T-helper 2 cell treated with Interferon-gamma antibody and Interleukin-4, amounts not matched to agents 100 ng/mL and 5 ng/mL, for 36 hours (primary cell): ENCODE results near the gene HYAL3. TPM values are rescaled to one million over a fixed set of nuclear protein-coding genes. Genes with fewer than 3 reads are reported as not detected.
"Not testable (repeated sequence)": the region's sequence is repeated elsewhere in the genome, so short reads cannot be mapped to it uniquely, and the experiment has no call there.

Experiments
- intact Hi-C: fragments of 100-400 bp; cut with micrococcal nuclease; formaldehyde crosslinking; loops from one replicate; pipeline ENCODE4 v1.15.1; 2023
- total RNA-seq: library from RNA; stranded (reverse); gene quantifications from 2 replicates; pipeline ENCODE4 v1.2.3, GENCODE V29; 2022

The HYAL3 gene
- total RNA-seq, 1 donor from 2014 or later: 13.6 TPM

DNA sequence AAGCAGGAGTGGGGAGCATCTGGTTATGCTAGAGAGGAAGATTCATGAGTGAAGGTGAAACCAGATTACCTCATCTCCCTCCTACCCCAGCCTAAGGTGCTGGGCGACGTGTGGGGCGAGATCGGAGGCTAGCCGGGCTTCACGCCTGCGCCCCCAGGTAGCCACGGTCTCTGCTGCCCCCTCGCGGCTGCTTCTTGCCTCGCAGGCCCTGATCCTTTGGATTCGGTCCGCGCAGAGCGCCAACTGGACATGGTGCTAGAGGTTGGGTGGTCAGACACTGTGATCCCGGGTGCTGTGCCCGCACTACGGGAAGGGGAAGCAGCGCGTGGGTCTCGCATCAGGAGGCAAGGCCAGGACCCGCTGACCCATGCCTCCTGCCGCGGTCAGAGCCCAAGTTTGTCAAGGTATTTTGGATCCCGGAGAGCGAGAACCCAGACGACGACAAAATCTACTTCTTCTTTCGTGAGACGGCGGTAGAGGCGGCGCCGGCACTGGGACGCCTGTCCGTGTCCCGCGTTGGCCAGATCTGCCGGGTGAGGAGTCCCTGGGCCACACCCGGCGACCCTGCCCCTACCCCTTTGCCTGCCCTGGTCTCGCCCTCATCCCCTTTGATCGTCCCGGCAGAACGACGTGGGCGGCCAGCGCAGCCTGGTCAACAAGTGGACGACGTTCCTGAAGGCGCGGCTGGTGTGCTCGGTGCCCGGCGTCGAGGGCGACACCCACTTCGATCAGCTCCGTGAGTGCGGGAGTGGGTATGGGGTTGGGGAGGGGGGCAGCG is 26.1 kb downstream of the HYAL3 start:
- intact Hi-C loops: loop anchor here (1.0 kb wide), 5 partner anchors 13 to 152 kb away; no protein-coding TSS in a partner anchor

GRCh38 chr3:50272538-50272910 is 26.7 kb downstream of the HYAL3 start:
- intact Hi-C loops: not testable (repeated sequence)

DNA sequence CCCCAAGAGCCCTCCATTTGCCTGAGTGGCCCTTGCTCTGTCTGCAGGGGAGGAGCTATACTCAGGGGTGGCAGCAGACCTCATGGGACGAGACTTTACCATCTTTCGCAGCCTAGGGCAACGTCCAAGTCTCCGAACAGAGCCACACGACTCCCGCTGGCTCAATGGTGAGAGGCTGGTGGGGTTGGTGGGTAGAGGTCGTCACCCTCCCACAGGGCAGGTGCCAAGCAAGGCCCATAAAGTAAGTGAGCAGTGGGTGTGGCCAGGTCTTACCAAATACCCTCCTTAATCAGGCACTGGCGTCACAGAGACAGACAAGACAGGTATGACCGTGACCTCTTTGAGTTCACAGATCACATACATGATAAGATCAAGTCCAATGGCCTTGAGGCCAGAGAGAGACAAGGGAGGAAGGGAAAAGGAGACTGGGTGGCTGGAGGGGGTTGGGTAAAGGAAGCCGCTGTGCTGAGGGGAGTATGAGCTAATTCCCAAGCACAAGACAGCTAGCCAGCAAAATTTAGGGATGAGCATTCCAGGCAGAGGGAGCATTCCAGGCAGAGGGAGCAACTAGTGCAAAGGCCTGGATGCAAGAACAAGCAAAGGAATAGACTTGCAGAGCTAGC is 27.8 kb downstream of the HYAL3 start:
- intact Hi-C loops: no loop called here

- intact Hi-C loops: no loop called here
Observed at GRCh38 chr3:50270422-50271224, 28.6 kb downstream of the HYAL3 start.

DNA sequence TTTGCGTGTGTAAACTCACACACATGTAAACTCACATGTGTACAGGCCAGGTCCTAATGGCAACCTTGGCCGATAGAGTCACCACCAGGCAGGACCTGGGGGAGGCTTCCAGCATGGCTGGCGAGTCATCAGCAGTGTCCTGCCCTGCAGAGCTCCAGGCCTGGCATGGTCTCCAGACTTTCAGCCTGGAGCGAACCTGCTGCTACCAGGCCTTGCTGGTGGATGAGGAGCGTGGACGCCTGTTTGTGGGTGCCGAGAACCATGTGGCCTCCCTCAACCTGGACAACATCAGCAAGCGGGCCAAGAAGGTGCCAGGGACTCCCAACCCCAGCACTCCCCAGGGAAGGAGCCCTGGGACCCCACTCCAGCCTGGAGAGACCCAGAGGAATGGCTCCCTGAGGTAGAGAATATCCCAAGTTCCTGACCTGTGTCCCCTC is 29.2 kb downstream of the HYAL3 start:
- intact Hi-C loops: no loop called here

GRCh38 chr3:50269460-50269859 is 29.7 kb downstream of the HYAL3 start:
- intact Hi-C loops: no loop called here

DNA sequence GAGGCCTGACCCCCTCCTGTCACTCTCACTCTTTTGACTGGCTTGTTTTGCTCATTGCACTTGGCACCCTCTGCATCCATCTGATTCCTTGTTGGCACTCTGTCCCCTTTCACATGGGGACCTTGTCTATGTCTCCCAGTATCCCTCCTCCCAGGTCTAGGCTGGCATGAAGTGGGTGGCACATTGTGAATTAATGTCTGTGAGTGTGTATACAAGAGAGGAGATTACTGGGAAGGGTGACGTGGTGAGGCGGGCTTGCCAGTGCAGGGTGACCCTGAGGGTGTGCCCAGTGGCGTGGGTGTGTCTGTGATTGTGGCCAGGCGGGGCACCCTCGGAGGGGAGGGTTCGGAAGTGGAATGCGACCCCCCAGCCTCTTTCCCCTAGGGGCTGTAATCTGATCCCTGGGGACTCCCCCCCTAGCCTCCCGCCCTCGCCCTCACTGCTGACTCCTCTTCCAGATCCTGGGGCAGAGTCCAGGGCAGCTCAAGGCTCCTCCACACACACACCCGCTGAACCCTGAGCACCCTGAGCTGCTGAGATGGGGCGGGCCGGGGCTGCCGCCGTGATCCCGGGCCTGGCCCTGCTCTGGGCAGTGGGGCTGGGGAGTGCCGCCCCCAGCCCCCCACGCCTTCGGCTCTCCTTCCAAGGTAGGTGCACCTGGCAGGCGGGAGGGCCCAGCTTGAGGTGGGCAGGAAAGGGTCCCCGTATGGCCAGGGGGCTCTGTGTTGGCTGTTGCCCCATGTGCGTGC is 30.3 kb downstream of the HYAL3 start, which contains the start of gene SEMA3B:
Gene SEMA3B, plus strand, starts transcription at position 445 of the 749 bp plus-strand sequence. Its CDS starts 94 bp downstream, at position 539.
- intact Hi-C loops: no loop called here

DNA sequence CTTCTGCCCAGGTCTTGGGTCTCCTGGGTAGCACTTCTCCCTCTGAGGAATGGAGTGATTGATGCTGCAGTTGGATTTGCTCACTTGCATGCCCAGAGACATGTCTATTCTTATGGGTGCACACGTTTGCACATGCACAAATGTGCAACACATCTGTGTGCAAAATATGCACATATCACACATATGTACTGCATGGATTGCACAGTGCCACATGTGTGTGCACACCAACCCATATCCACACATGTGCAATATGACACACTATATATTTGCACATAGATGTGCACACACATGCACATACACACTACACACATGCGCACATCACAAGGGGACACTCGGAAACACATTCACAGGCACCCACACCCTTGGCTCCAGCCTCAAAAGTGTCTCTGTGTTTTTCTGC is 30.9 kb downstream of the HYAL3 start:
- intact Hi-C loops: no loop called here

DNA sequence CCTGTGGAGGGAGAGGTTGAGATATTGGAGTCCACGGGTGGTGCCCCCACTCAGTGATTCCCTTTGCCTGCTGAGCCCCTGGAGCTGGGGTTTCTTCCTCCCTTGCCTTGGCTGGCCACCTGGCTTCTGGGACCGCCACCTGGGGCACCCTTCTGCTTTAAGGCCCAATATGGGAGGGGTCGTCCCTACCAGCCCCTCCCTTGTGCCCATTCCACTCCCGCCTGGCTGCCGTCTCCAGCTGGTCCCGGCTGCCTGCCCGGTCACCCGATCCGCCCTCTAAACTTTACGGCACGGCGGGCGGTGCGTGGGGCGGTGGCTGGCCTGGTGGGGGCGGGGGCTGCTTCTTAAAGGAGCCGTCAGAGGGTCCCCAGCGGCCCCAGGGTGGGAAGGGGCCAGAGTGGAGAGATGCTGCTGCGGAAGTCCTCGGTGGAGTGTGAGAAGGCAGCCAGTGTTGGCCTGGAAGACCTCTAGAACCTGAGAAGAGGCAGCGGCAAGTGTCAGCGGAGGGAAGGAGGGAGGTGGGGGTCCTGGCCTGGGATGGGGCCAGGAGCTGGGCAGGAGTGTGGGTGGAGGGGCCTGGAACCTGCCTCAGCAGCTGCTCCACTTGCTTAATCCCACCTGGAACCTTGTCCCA is 31.8 kb downstream of the HYAL3 start:
- intact Hi-C loops: no loop called here

GRCh38 chr3:50266836-50267235 is 32.4 kb downstream of the HYAL3 start:
- intact Hi-C loops: no loop called here

GRCh38 chr3:50266017-50266416 is 33.2 kb downstream of the HYAL3 start:
- intact Hi-C loops: no loop called here

- intact Hi-C loops: no loop called here
Observed at GRCh38 chr3:50265571-50265970, 33.6 kb downstream of the HYAL3 start.

- intact Hi-C loops: no loop called here
Observed at GRCh38 chr3:50264964-50265485, 34.2 kb downstream of the HYAL3 start.

GRCh38 chr3:50264383-50264963 is 34.7 kb downstream of the HYAL3 start:
- intact Hi-C loops: no loop called here

GRCh38 chr3:50263478-50264382 is 35.5 kb downstream of the HYAL3 start:
- intact Hi-C loops: no loop called here

DNA sequence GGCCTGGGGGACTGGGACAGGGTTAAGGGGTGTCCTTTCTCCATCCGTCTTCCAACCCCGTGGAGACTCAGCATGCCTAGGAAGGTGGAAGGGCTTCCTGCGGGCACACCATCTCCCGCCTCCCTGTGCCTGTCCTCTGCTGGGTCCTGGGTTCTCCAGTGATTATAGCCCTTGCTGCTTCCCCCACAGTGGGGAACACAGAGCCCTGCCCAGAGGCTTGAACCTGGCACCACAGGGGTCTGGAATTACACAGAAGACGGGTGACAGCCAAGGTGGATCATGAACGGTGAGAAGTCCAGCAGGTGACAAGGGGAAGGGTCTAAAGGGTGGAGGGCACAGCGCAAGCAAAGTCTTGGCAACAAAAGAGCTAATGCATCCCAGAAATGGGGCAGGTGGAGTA is 36.4 kb downstream of the HYAL3 start:
- intact Hi-C loops: no loop called here

GRCh38 chr3:50262200-50262599 is 37.0 kb downstream of the HYAL3 start:
- intact Hi-C loops: not testable (repeated sequence)

GRCh38 chr3:50261505-50261904 is 37.7 kb downstream of the HYAL3 start:
- intact Hi-C loops: no loop called here

- intact Hi-C loops: loop anchor here (1.0 kb wide), 4 partner anchors 12 to 34 kb away; partner anchors contain the start of gene IFRD2
Observed at GRCh38 chr3:50260942-50261441, 38.2 kb downstream of the HYAL3 start.
